ENCODE measurements around the gene HTT-AS.

DNA sequence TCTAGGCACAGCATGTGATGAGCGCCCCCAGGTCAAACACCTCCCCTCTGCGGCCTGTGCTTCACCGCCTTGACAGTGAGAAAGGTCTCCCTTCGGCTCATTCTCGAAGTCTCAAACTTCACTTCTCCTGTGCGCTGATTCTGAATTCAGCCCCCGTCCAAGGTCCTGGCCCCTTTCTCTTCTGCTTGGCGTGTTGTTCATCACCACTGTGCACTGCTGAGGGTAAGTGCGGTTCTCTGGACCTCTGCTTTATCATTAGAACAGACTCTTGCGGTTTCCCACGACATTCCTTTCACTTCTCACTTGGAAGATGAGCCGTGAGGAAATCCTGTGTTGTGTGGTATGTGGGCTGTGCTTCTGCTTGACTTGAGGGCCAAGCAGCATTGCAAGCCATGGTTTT is 11.9 kb downstream of the HTT-AS start:
- TF ChIP-seq POLR2AphosphoS5 (IDR thresholded peaks at IDR 0.05), result no peak
- no peak for TF ChIP-seq EP300 (conservative IDR thresholded peaks at IDR 0.05; ENCODE audit: poor library complexity, severe bottlenecking)
- TF ChIP-seq REST (IDR thresholded peaks at IDR 0.05; ENCODE audit: borderline replicate concordance), result no peak
- no peak for TF ChIP-seq RAD21 (conservative IDR thresholded peaks at IDR 0.05)

Data from neural cell (in vitro differentiated cells).